Measurements from ENCODE around the gene TMEM141.
"Not testable (repeated sequence)": the region's sequence is repeated elsewhere in the genome, so short reads cannot be mapped to it uniquely, and the experiment has no call there.

TMEM141 gene

GRCh38 chr9:136820971-136821825 is 30.1 kb downstream of the TMEM141 start:
- no peak for DNase-seq

- no peak for DNase-seq
Measured at GRCh38 chr9:136821826-136822544, 30.8 kb downstream of the TMEM141 start.

- DNase-seq = no peak
Measured at GRCh38 chr9:136823136-136824046, 32.2 kb downstream of the TMEM141 start.

GRCh38 chr9:136824496-136825225 is 33.5 kb downstream of the TMEM141 start:
- no peak for DNase-seq

GRCh38 chr9:136825295-136826187 is 34.4 kb downstream of the TMEM141 start:
- DNase-seq = no peak

GRCh38 chr9:136826188-136826541 is 35.0 kb downstream of the TMEM141 start:
- no peak for DNase-seq

GRCh38 chr9:136826703-136827582 is 35.8 kb downstream of the TMEM141 start:
- DNase-seq = no peak

GRCh38 chr9:136827794-136828473 is 36.8 kb downstream of the TMEM141 start:
- DNase-seq = no peak

- DNase-seq = no peak
Measured at GRCh38 chr9:136828474-136829140, 37.5 kb downstream of the TMEM141 start.

GRCh38 chr9:136829412-136829811 is 38.3 kb downstream of the TMEM141 start:
- DNase-seq = no peak

- no peak for DNase-seq
Measured at GRCh38 chr9:136829981-136830885, 39.1 kb downstream of the TMEM141 start.

- no peak for DNase-seq
Measured at GRCh38 chr9:136831002-136831719, 40.0 kb downstream of the TMEM141 start.

- no peak for DNase-seq
Measured at GRCh38 chr9:136831720-136832104, 40.6 kb downstream of the TMEM141 start.

- no peak for DNase-seq
Measured at GRCh38 chr9:136832581-136832980, 41.4 kb downstream of the TMEM141 start.

- not testable (repeated sequence) for DNase-seq
Measured at GRCh38 chr9:136833381-136834048, 42.4 kb downstream of the TMEM141 start.

GRCh38 chr9:136835162-136835931 is 44.2 kb downstream of the TMEM141 start:
- no peak for DNase-seq
